SK-N-SH (cell line): ENCODE measurements around the gene SLC12A5. TPM values are rescaled to one million over a fixed set of nuclear protein-coding genes. Genes with fewer than 3 reads are reported as not detected.
A peak's percentile ranks its signal among the peaks of the same experiment; 100 is the strongest.

Source experiments
- CTCF ChIA-PET: fragments of 300-600, 350-600 bp; formaldehyde crosslinking; extraction: SDS; loops from one replicate; lab custom pipeline; 2021; lab: Yijun Ruan, JAX
- POLR2A ChIA-PET: fragments of 350-600 bp; sonication (Branson Sonifier 250); formaldehyde crosslinking; extraction: SDS; loops from one replicate; lab custom pipeline; 2020; ENCODE audit warnings: antibody characterized with exemption, inconsistent platforms; lab: Yijun Ruan, JAX
- DNase-seq: peaks from one replicate; pipeline ENCODE4 v3.0.0; 2012
- H2AFZ ChIP-seq: fragments of 200-600 bp; sonication (generic); 2 replicates; pipeline ENCODE4 v1.8.1; 2016; ENCODE audit warnings: antibody characterized with exemption, mild to moderate bottlenecking, low read depth
- H3F3A ChIP-seq: fragments of 200-600 bp; sonication (generic); replicated peaks from 2 replicates; pipeline ENCODE3; 2016; ENCODE audit warnings: antibody characterized with exemption, mild to moderate bottlenecking; ENCODE audit not compliant: insufficient read depth
- H3K27ac ChIP-seq, 2 experiments: fragments of 200-500 bp in 1 of 2; fragments of 200-600 bp in 1 of 2; sonication (Bioruptor generic) in 1 of 2; sonication (generic), shearing (Covaris generic) in 1 of 2; 2 replicates each; pipeline versions ENCODE4 v1.5.1 to v1.6.1; 2014 to 2016; ENCODE audit warnings: low read depth in 2 of 2, inconsistent platforms in 1 of 2, low read length in 1 of 2, mild to moderate bottlenecking in 1 of 2, mixed read lengths in 1 of 2
- H3K27me3 ChIP-seq: fragments of 200-600 bp; sonication (generic), shearing (Covaris generic); 2 replicates; pipeline ENCODE4 v1.6.1; 2016; ENCODE audit warnings: mixed run types; ENCODE audit not compliant: insufficient read depth
- H3K36me3 ChIP-seq, 2 experiments: fragments of 200-500 bp in 1 of 2; fragments of 200-600 bp in 1 of 2; sonication (Bioruptor generic) in 1 of 2; sonication (generic) in 1 of 2; replicated peaks in 1 of 2; 2 replicates each; pipeline versions ENCODE3 to v1.5.1; 2014 to 2016; ENCODE audit warnings: low read length in 1 of 2, mild to moderate bottlenecking in 1 of 2; ENCODE audit not compliant: insufficient read depth in 2 of 2, control insufficient read depth in 1 of 2
- H3K4me1 ChIP-seq, 2 experiments: fragments of 200-500 bp in 1 of 2; fragments of 200-600 bp in 1 of 2; sonication (Bioruptor generic) in 1 of 2; sonication (generic), shearing (Covaris generic) in 1 of 2; 2 replicates each; pipeline versions ENCODE4 v1.5.1 to v1.6.1; 2014 to 2016; ENCODE audit warnings: low read depth in 1 of 2, low read length in 1 of 2, mixed run types in 1 of 2; ENCODE audit not compliant: insufficient read depth in 2 of 2, control insufficient read depth in 1 of 2
- H3K4me2 ChIP-seq: fragments of 200-600 bp; sonication (generic), shearing (Covaris generic); 2 replicates; pipeline ENCODE4 v1.6.1; 2017; ENCODE audit warnings: mixed run types
- H3K4me3 ChIP-seq, 2 experiments: fragments of 200-500 bp in 1 of 2; fragments of 200-600 bp in 1 of 2; sonication (Bioruptor generic) in 1 of 2; sonication (generic), shearing (Covaris generic) in 1 of 2; 2 replicates each; pipeline versions ENCODE4 v1.5.1 to v1.8.1; 2014 to 2016; ENCODE audit warnings: low read depth in 2 of 2, inconsistent platforms in 1 of 2, low read length in 1 of 2, mild to moderate bottlenecking in 1 of 2, mixed read lengths in 1 of 2, moderate library complexity in 1 of 2
- H3K79me2 ChIP-seq: fragments of 200-600 bp; sonication (generic); 2 replicates; pipeline ENCODE4 v1.8.1; 2017; ENCODE audit warnings: mild to moderate bottlenecking; ENCODE audit not compliant: insufficient read depth
- H3K9ac ChIP-seq: fragments of 200-600 bp; sonication (generic); 2 replicates; pipeline ENCODE4 v1.6.1; 2017; ENCODE audit warnings: mixed run types
- H3K9me2 ChIP-seq: fragments of 200-600 bp; sonication (generic); 2 replicates; pipeline ENCODE4 v1.6.1; 2017; ENCODE audit warnings: mixed run types
- H3K9me3 ChIP-seq: fragments of 200-600 bp; sonication (generic); 2 replicates; pipeline ENCODE4 v1.6.1; 2017; ENCODE audit warnings: mixed run types, mild to moderate bottlenecking, moderate library complexity
- H4K20me1 ChIP-seq: fragments of 200-600 bp; sonication (generic); 2 replicates; pipeline ENCODE4 v1.6.1; 2017; ENCODE audit warnings: mild to moderate bottlenecking, mixed run types; ENCODE audit not compliant: insufficient read depth
- CHD2 ChIP-seq: fragments of 150-350 bp; IDR thresholded peaks from 2 replicates; pipeline ENCODE4 v1.6.1; 2018; ENCODE audit warnings: low read length; ENCODE audit not compliant: partially characterized antibody
- CTCF ChIP-seq: fragments of 200-600 bp; sonication (generic); IDR thresholded peaks from 2 replicates; pipeline ENCODE4 v1.6.1; 2017; ENCODE audit warnings: antibody characterized with exemption, mild to moderate bottlenecking, moderate library complexity
- EP300 ChIP-seq, 2 experiments: IDR thresholded peaks; 2 replicates each; pipeline versions ENCODE4 v1.4.0 to v1.6.1; 2012; ENCODE audit warnings: borderline replicate concordance in 1 of 2, low read depth in 1 of 2, low read length in 1 of 2
- FOXM1 ChIP-seq: IDR thresholded peaks from 2 replicates; pipeline ENCODE4 v1.4.0; 2012; ENCODE audit warnings: low read depth, mild to moderate bottlenecking
- GATA2 ChIP-seq: sonication (generic); formaldehyde crosslinking; IDR thresholded peaks from 2 replicates; pipeline ENCODE4 v1.5.0; 2020; ENCODE audit warnings: mild to moderate bottlenecking, missing genetic modification reagents
- JUND ChIP-seq: IDR thresholded peaks from 2 replicates; pipeline ENCODE4 v1.4.0; 2012
- PBX3 ChIP-seq: IDR thresholded peaks from 2 replicates; pipeline ENCODE4; 2012
- POLR2AphosphoS5 ChIP-seq: IDR thresholded peaks from 2 replicates; pipeline ENCODE4 v1.6.1; 2012; ENCODE audit warnings: low read depth, low read length
- RFX5 ChIP-seq: IDR thresholded peaks from 2 replicates; pipeline ENCODE4 v1.6.1; 2012; ENCODE audit warnings: mild to moderate bottlenecking, improper control_type of control experiment, low read length
- SIN3A ChIP-seq: IDR thresholded peaks from 2 replicates; pipeline ENCODE4 v1.6.1; 2012; ENCODE audit warnings: low read depth, mild to moderate bottlenecking, low read length, moderate library complexity, borderline replicate concordance
- TCF12 ChIP-seq: IDR thresholded peaks from 2 replicates; pipeline ENCODE4 v1.4.0; 2012
- TEAD4 ChIP-seq: IDR thresholded peaks from 2 replicates; pipeline ENCODE4 v1.4.0; 2012; ENCODE audit warnings: mild to moderate bottlenecking, borderline replicate concordance; ENCODE audit not compliant: insufficient read depth
- USF1 ChIP-seq: IDR thresholded peaks from 2 replicates; pipeline ENCODE4 v1.4.0; 2012; ENCODE audit warnings: low read depth, borderline replicate concordance
- WGBS: methylation state at CpG from one replicate; pipeline ENCODE4 v1.1.6; 2017; ENCODE audit warnings: low lambda C conversion rate; 5-methylcytosine and 5-hydroxymethylcytosine counted together
- polyA plus RNA-seq, 3 experiments: library from polyadenylated mRNA; depleted of rRNA; stranded (reverse); fragments of >200 nt; gene quantifications; 2 replicates each; pipeline ENCODE4 v1.2.3, GENCODE V29; 2012
- TF ChIP-seq, protein P1 (sequence below): fragments of 150-350 bp; IDR thresholded peaks from 2 replicates; pipeline ENCODE4 v1.6.1; 2017; ENCODE audit warnings: antibody characterized with exemption, low read length, low read depth, borderline replicate concordance
- TF ChIP-seq, protein P2 (sequence below): IDR thresholded peaks from 2 replicates; pipeline ENCODE4 v1.6.1; 2012; ENCODE audit warnings: mild to moderate bottlenecking, low read depth, low read length, moderate library complexity

The SLC12A5 gene
- polyA plus RNA-seq, 1 of the 3 experiments (the other 2 are of a cell fraction) = 19.9 TPM

DNA sequence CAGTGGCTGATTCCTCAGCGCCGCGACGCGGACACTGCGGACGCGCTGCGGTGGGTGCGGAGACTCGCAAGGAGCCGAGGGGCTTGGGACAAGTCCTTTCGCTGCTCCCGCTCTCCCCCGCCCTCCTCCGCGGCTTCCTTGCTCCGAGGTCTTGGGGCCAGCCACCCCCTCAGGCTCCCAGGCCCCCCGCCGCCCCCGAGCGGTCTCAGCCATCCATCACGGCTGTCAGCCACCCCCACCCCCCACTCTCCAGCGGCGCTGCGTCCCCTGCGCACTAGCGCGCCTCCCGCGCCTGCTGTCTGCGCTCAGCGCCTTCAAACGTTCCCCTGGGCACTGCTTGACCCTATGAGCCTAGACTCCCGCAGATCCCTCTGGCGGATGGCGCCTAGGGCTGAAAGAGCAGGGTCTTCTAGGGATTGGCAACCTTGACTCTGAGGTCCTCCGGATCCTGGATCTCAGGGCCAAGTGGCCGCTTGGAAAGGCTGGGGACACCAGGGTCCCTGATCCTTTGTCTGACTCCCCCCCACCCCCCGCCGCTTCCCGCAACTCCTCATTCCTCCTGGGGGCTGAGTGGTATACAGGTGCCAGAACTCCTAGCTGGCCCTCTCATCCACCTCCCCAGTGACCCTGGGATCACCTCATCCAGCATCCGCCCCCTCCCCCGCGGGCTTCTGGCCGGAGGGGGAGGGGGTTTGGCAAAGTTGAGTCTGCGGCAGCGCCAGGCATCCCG is 1.4 kb downstream of the SLC12A5 start (continued):
- TF ChIP-seq JUND (no peak), CHD2 (no peak), RFX5 (no peak), EP300 (IDR thresholded peaks at IDR 0.05; ENCODE audit: borderline replicate concordance in 1 of 2, low read depth in 1 of 2, low read length in 1 of 2) (no peak), POLR2AphosphoS5 (no peak), SIN3A (no peak)
- TF ChIP-seq, protein P1, sequence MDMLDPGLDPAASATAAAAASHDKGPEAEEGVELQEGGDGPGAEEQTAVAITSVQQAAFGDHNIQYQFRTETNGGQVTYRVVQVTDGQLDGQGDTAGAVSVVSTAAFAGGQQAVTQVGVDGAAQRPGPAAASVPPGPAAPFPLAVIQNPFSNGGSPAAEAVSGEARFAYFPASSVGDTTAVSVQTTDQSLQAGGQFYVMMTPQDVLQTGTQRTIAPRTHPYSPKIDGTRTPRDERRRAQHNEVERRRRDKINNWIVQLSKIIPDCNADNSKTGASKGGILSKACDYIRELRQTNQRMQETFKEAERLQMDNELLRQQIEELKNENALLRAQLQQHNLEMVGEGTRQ = no peak

DNA sequence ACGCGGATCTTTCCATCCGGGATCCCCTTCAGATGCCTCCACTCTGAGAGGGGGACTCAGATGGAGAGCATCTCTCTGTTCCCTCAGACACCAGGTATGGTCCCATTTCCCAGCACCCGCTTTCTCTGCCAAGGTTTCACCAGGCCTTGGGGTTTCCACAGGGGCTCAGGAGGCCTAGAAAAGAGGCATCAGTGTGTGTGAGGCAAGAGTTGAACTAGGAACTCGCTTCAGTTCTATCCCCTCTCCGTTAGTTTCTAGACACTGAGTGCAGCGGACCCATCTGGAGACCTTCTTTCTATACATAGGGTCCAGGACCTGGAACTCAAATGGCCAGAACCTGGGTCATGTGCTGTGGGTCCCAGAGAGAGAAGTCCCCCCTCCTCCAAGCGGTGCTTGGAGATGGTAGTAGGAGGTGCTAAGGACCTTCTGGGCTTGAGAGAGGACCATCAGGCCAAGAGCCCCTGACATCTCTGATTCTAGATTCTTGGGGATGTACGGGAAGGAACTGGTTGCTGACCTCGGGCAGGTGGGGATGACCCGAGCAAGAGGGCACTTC is 2.1 kb downstream of the SLC12A5 start:
- Histone ChIP-seq H3F3A (no peaks in the 10 kb centered on the region), H3K27ac (no peak overlapping the region), H3K79me2 (no peaks in the 10 kb centered on the region), H3K4me2 (peak overlapping the region; percentile 72; the same call in 1 of the 2 replicates), H2AFZ (no peak overlapping the region), H3K9me3 (no peaks in the 10 kb centered on the region), H4K20me1 (peaks cover 13% of the 10 kb centered on the region), H3K4me1 (peaks cover 0 to 11% of the 10 kb centered on the region in 2 experiments; a peak in 1 of 4 replicates), H3K9me2 (no peaks in the 10 kb centered on the region), H3K4me3 (peak overlapping the region; percentile 46 to 48; a peak in 3 of 4 replicates), H3K36me3 (no peaks in the 10 kb centered on the region), H3K27me3 (peaks cover 41% of the 10 kb centered on the region), H3K9ac (no peak overlapping the region)
- ChIA-PET CTCF (interaction anchor here (0.6 to 1.7 kb wide), 6 partner anchors 8 to 662 kb away, joined by 3 to 7 read pairs (median 3); no protein-coding TSS in a partner anchor), POLR2A (interaction anchor here (0.7 to 0.8 kb wide), 4 partner anchors 97 to 467 kb away, joined by 3 read pairs; no protein-coding TSS in a partner anchor)
- 55% methylated on average over 6 of the region's 11 CpGs for WGBS
- no peak for TF ChIP-seq PBX3
- TF ChIP-seq SIN3A = no peak
- no peak for TF ChIP-seq FOXM1
- TF ChIP-seq CTCF = no peak
- TF ChIP-seq GATA2 (CRISPR knock-in tag) = no peak
- TF ChIP-seq USF1 = no peak
- TF ChIP-seq TEAD4 = no peak
- no peak for TF ChIP-seq TCF12
- TF ChIP-seq, protein P2, sequence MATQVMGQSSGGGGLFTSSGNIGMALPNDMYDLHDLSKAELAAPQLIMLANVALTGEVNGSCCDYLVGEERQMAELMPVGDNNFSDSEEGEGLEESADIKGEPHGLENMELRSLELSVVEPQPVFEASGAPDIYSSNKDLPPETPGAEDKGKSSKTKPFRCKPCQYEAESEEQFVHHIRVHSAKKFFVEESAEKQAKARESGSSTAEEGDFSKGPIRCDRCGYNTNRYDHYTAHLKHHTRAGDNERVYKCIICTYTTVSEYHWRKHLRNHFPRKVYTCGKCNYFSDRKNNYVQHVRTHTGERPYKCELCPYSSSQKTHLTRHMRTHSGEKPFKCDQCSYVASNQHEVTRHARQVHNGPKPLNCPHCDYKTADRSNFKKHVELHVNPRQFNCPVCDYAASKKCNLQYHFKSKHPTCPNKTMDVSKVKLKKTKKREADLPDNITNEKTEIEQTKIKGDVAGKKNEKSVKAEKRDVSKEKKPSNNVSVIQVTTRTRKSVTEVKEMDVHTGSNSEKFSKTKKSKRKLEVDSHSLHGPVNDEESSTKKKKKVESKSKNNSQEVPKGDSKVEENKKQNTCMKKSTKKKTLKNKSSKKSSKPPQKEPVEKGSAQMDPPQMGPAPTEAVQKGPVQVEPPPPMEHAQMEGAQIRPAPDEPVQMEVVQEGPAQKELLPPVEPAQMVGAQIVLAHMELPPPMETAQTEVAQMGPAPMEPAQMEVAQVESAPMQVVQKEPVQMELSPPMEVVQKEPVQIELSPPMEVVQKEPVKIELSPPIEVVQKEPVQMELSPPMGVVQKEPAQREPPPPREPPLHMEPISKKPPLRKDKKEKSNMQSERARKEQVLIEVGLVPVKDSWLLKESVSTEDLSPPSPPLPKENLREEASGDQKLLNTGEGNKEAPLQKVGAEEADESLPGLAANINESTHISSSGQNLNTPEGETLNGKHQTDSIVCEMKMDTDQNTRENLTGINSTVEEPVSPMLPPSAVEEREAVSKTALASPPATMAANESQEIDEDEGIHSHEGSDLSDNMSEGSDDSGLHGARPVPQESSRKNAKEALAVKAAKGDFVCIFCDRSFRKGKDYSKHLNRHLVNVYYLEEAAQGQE = no peak
- peak; percentile 30 for DNase-seq
